K562 treated with DMSO at 1 percent for 4 hours (cell line): ENCODE data around the gene MAP4K5. TPM values are rescaled to one million over a fixed set of nuclear protein-coding genes. Genes with fewer than 3 reads are reported as not detected.

ENCODE experiments used
- total RNA-seq: library from RNA; unstranded; fragments of 300-600 nt; gene quantifications from 2 replicates; pipeline ENCODE4 v1.2.3, GENCODE V29; 2022; ENCODE audit not compliant: insufficient read depth

MAP4K5 gene
- 19.3 and 22.3 TPM in 2 replicates for total RNA-seq

DNA sequence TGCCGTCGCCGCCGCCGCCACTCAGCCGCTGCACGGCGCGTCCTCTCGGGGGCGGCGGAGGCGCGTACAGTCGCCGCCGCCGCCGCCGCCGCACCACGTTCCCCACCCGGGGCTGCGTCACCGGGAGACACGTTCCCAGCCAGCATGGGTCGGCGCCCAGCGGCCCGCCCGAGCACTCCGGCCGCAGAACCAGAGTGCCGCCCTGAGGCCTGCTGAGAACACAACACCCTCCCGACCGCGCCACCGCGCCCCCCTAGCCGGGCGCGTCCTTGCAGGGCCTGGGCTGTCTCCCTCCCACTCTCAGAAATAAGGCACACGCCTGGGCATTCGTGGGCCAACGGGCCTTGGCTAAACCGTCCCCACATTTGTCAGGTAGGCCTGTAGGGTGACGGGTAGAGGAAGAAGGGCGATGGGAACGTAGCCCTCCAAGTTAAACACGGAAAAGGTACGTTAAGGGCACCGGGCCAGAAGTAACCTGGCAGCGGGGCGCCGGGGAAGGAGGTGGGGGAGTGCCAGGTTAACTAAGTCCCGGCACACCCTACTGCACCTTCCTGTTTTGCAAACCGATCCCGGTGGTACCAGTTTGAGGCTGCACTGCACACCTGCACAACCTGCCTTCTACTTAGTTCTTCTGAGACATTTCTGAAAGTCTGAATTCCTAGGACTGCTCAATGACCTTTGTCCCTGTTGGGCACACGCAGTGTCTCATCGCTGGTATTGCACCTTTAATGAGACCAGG lies at the start of gene MAP4K5:
Gene MAP4K5 (minus strand): TSS at position 68 of the 739 bp plus-strand sequence. CDS start 520 bp downstream, outside the sequence.

DNA sequence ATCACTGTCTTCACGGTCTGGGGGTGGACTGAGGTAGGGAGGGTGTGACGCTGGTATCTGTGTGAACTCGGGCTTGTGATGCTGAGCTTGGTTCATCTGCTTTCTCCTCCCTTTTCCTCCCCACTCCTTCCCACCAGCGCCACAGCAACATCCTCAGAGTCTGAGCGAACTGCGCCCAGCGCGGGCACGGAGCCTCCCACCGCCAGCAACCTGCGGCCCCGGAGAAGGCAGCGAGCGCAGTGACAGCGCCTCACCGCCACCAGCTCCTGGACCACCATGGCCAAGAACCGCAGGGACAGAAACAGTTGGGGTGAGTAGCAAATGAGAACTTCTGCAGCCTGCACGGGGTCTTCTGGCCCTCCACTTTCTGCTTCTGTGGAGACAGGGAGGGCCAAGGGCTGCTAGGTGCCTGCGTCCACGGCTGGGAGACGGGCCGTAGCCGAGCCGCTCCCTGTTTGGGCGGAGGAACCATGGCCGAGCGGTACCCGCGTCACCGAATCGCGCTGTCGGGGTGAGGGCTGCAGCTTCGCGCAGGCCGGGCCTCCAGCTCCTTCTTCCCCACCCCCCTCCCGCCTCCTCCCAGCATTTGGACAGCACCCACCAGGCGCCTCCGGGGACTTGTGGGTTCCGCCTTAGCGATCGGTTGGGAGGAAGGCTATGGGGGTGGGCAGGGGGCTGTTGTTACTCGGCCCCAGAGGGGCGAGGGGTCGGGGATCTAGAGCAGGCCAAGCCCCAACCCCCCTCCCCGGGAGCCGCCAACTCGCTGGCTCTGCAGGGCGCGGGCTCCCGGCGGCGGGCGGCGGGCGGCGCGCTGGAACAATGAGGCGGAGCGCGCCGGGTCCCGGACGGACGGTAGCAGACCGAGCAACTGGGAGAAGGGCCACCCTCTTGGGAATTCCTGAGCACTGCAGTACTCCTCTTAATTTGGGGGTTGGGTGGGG lies 27.9 kb upstream of the MAP4K5 start, which contains the start of gene ATL1:
Gene ATL1 (plus strand): TSS at position 156 of the 941 bp plus-strand sequence. CDS start 121 bp downstream, at position 277.

DNA sequence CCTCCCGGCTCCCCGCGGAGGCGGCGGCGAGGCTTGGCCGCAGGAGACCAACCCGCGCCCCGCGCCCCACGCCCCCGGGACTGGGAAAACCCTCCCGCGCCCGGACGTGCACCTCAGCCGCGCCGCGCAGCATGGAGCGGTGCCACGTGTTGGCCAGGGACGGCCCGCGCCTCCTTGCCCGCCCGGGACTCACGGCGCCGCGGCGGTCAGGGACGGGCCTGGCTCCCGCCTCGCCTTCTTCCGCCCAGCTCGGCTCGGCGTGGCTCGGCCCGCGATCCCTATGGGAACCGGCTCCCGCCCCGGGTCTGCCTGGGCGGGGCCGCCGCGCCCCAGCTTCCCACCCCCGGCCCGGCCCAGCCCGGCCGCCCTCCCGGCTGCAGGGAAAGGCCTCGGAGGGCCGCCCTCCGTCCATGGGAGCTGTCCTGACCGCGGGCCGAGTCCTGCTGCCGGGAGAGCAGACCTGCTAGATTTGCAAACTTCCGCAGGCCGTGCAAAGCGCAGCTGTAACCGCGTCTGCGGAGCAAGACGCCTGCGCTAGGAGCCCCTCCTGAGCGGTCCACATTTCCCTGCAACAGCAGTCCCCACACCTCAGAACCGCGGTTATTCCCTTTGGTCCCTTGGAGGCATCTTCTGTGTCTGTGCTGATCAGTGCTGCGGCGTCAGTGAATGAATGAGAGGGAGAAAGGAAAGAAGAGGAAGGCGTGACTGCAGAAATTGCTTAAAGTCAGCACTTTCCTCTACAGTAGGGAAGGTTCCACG lies 135.6 kb downstream of the MAP4K5 start, which contains the start of gene CDKL1:
Gene CDKL1 (minus strand): TSS at position 251 of the 759 bp plus-strand sequence. CDS start 1,013 bp downstream, outside the sequence.

Other genes with a start within 250 kb of the MAP4K5 start
- 5.2 and 14.0 TPM in 2 replicates for gene L2HGDH, start 220.3 kb downstream of the MAP4K5 start, total RNA-seq
- gene DMAC2L, start 220.2 kb downstream of the MAP4K5 start, total RNA-seq, result 4.0 and 8.2 TPM in 2 replicates
- gene CDKL1, start 135.7 kb downstream of the MAP4K5 start, total RNA-seq, result not detected in 2 replicates
- gene ATL1, start 27.6 kb upstream of the MAP4K5 start, total RNA-seq, result not detected in 2 replicates
- 11.0 and 13.8 TPM in 2 replicates for gene SAV1, start 135.7 kb upstream of the MAP4K5 start, total RNA-seq